NT2/D1 (cell line): Measurements from ENCODE around the gene OR13C4.

Experiments used
- SUZ12 ChIP-seq: IDR thresholded peaks from 2 replicates; pipeline ENCODE4 v1.6.1; 2011; ENCODE audit not compliant: insufficient read length, insufficient read depth; ENCODE audit errors: extremely low read depth
- YY1 ChIP-seq: IDR thresholded peaks from 2 replicates; pipeline ENCODE4 v1.6.1; 2011; ENCODE audit not compliant: insufficient read length, insufficient read depth

DNA sequence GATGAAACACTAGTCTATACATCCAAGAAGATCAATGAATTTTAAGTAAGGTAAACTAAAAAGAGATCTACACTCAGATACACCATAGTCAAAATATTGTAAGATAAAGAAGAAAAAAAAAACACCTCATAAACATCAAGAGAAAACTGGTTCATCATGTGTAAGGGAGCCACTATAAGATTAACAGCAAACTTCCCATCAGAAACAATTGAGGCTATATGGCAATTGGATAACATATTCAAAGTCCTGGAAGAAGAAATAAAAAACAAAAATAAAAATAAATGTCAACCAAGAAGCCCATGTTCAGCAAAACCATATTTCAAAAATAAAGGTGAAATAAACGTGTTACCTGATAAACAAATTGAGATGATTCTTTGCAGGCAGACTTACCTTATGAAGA is 45.6 kb upstream of the OR13C4 start:
- TF ChIP-seq SUZ12, result no peak
- TF ChIP-seq YY1, result no peak
